Coronary artery (tissue), 2 donors: ENCODE data around the gene SLX9.
"Not testable (repeated sequence)": the region's sequence is repeated elsewhere in the genome, so short reads cannot be mapped to it uniquely, and the experiment has no call there.

Source experiments
- DNase-seq: peaks from one replicate; pipeline ENCODE4 v3.0.0-alpha.2; 2017; ENCODE audit warnings: low spot score
- H3K27ac ChIP-seq, 2 donors: fragments of 200-600 bp; sonication (generic); one replicate each; pipeline ENCODE4 v1.5.1; 2016 to 2019
- H3K4me3 ChIP-seq: fragments of 200-600 bp; sonication (generic); 2 replicates; pipeline ENCODE4 v1.5.1; 2016; ENCODE audit warnings: mild to moderate bottlenecking, moderate library complexity
- TF ChIP-seq, protein P1 (sequence below): fragments of 200-600 bp; sonication (generic); IDR thresholded peaks from one replicate; pipeline ENCODE4 v1.5.1; 2019; ENCODE audit warnings: antibody characterized with exemption

The SLX9 gene

DNA sequence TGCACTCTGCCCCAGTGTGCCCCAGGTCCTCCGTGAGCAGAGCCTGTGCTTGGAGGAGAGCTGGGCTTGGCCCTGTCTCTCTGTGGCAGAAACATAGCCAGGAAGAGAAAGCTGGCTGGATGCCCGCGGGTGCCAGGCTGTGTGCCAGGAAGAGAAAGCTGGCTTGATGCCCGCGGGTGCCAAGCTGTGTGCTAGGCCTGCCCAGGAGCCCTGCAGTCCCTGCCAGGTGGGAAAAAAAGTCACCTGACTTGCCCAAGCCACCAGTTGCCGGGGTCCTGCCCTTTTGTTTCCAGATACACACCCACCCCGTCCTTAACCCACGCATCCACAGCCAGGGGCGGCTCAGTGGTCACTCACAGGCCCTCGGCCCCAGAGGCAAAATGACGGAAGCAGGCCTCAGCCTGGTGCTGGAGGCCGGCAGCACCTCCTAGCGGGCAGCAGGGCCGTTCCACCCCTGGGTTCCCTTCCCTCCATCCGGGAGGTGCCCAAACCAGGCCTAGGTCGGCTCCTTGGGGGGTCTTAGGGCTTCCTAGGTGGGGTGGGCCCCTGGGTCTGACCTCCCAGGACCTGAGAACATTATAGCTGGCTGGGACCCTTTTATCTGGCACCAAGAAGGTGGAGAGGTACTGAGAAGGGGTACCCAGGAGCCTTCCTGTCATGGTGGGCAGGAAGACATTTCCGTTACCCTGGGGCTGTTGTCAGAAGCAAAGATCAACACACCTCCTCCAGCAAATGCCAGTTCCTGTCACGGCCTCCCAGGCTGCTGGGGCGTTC lies 28.3 kb upstream of the SLX9 start:
- no peak for DNase-seq
- TF ChIP-seq, protein P1, sequence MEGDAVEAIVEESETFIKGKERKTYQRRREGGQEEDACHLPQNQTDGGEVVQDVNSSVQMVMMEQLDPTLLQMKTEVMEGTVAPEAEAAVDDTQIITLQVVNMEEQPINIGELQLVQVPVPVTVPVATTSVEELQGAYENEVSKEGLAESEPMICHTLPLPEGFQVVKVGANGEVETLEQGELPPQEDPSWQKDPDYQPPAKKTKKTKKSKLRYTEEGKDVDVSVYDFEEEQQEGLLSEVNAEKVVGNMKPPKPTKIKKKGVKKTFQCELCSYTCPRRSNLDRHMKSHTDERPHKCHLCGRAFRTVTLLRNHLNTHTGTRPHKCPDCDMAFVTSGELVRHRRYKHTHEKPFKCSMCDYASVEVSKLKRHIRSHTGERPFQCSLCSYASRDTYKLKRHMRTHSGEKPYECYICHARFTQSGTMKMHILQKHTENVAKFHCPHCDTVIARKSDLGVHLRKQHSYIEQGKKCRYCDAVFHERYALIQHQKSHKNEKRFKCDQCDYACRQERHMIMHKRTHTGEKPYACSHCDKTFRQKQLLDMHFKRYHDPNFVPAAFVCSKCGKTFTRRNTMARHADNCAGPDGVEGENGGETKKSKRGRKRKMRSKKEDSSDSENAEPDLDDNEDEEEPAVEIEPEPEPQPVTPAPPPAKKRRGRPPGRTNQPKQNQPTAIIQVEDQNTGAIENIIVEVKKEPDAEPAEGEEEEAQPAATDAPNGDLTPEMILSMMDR, result no peak
- peak overlapping the region; percentile 24 to 61 for H3K27ac ChIP-seq
- H3K4me3 ChIP-seq, result peak overlapping the region; percentile 12

DNA sequence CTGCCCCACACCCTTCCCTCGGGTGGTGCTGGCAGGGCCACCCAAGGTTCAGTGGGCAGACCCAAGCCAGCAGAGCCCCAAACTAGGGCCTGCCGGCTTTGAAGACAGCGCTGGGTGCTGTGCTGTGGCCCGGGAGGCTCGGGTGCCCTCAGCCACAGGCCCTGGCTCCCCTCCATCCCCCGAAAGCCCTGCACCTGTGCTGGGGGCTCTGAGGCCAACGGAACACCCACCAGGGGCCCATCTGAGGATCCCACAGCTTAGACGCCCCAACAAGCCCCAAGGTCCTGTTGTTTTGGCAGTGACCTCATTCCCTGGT lies 27.7 kb upstream of the SLX9 start:
- Histone ChIP-seq H3K27ac (peak overlapping the region in 1 of 2 donors; percentile 61), H3K4me3 (no peak overlapping the region)
- TF ChIP-seq, protein P1, result no peak
- no peak for DNase-seq

DNA sequence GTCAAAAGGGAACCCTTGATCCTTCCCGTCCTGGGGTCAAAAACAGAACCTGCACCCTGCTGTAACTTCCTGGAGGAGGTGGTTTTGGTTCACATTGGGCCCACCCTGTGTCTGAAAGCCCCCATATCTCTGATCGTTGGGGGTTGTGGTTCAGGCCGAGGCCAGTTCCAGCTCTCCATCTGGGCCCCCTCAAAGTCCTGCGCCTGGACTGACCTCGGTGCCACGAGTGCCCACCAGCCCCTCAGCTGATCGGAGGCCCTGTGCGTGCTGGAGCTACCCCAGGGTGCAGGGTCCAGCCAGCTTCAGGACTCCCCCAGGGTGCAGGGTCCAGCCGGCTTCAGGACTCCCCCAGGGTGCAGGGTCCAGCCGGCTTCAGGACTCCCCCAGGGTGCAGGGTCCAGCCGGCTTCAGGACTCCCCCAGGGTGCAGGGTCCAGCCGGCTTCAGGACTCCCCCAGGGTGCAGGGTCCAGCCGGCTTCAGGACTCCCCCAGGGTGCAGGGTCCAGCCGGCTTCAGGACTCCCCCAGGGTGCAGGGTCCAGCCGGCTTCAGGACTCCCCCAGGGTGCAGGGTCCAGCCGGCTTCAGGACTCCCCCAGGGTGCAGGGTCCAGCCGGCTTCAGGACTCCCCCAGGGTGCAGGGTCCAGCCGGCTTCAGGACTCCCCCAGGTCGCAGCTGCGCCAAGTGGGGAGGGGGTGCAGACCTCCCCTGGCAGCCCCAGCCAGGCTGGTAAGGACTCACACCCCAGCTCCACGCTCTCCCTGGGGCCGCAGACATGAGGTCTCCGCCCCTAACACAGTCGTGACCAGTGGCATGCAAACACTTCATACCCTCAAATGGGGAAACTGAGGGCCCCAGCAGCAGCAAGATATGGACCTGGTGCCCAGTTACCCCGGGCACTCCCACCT lies 27.1 kb upstream of the SLX9 start:
- H3K4me3 ChIP-seq, DNase-seq, H3K27ac ChIP-seq: not testable (repeated sequence)

DNA sequence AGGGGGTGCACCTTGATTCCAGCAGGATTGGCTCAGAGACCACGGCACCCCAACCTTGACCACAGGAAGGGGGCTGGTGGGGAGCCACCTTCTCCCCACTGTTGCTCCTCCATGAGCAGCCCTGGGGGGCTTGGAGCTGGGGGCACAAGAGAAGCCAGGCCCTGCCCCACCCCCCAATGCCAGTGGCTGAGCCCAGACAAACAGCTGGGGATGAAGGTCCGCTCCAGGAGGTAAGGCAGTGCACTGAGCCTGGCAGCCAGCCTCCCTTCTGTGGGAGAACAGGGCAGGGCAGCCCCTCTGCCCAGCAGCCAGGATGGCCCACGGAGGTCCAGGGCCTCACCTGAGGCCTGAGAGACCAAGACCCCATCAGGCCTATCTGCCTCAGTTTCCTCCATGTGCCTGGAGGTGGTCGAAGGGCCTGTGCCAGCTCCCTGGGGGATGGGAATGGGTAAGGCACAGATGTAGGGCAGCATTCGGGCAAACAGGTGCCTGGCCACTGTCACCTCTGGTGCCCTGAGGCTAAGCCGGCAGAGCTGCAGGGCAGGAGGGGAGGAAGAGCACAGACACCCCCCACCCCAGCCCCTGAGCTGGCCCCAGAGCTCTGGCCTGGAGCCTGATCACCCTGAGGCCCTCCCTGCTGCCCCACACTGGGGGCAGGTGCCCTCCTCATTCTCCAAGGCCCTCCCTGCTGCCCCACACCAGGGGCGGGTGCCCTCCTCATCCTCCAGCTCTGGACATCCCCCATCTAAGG lies 26.2 kb upstream of the SLX9 start:
- H3K4me3 ChIP-seq, result no peak overlapping the region
- no peak overlapping the region for H3K27ac ChIP-seq
- TF ChIP-seq, protein P1, result no peak
- DNase-seq, result no peak

DNA sequence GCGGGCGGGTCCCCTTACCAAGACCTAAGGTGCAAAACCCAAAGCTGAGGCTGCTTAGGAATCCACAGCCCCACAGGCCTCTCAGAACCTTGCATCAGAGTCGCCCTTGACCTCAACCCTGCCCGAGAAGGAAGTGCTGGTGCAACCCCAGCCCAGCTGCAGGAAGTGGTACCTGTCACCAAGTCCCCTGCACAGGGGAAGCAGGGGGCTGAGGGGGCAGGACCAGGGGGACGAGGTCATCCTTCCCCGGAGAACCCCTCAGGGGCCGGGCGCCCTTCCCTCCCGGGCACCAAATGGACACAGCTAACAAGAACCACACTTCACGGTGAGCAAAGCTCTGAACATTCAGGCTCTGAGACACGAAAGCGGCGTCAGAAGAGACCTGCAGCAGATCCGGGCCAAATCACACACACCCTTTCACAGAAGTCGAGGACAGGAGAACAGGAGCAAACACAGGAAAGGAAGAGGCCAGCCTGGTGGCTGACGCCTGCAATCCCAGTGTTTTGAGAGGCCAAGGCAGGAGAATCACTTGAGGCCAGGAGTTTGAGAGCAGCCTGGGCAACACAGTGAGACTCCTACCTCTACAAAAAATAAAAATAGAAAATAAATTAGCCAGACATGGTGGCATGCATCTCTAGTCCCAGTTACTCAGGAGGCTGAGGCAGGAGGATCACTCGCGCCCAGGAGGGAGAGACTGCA lies 25.5 kb upstream of the SLX9 start:
- DNase-seq, result no peak
- Histone ChIP-seq H3K4me3 (no peak overlapping the region), H3K27ac (no peak overlapping the region)
- TF ChIP-seq, protein P1, result no peak

DNA sequence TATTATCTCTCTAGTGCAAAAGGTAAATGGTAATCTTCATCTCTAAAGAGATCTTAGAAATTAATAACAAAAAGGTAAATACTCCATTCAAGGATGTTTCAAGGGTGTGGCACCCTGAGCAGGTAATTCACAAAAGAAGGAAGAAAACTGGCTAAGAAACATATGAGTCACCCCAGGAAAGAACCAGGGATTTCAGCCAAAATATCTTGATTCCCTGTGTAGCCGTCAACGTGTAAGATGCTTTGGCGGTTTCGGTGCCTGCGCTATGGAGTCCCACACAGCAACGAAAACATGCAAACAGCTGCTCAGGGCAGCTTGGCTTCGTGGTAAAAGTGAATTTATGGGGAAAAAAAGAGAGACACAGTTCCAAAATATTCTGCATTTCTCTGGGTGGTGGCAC lies 22.9 kb upstream of the SLX9 start:
- DNase-seq, result no peak
- H3K4me3 ChIP-seq, result no peak overlapping the region
- TF ChIP-seq, protein P1, result no peak
- H3K27ac ChIP-seq, result no peak overlapping the region
